Nasal cavity respiratory epithelium epithelial cell of viscerocranial mucosa (primary cell): ENCODE measurements around the gene DUS3L. TPM values are rescaled to one million over a fixed set of nuclear protein-coding genes. Genes with fewer than 3 reads are reported as not detected.

ENCODE experiments used
- total RNA-seq: library from RNA; depleted of rRNA; stranded (reverse); fragments of >200 nt; gene quantifications from 2 replicates; pipeline ENCODE4 v1.2.3, GENCODE V29; 2014

DUS3L gene
- 29.2 and 41.4 TPM in 2 replicates for total RNA-seq

GRCh38 chr19:5790559-5791520, at the start of gene DUS3L:
Gene DUS3L (minus strand): TSS chr19:5791163. CDS start chr19:5791141, 22 bp downstream.

GRCh38 chr19:5839065-5840017, 48.4 kb upstream of the DUS3L start, which contains the start of gene FUT6:
Gene FUT6 (minus strand): TSS chr19:5839702. CDS start chr19:5832567, 7,135 bp downstream.

GRCh38 chr19:5804516-5805461, 13.8 kb upstream of the DUS3L start, which contains the start of gene NRTN:
Gene NRTN (plus strand): TSS chr19:5805067. CDS start chr19:5824166, 19,099 bp downstream.

GRCh38 chr19:5784581-5785147, 6.3 kb downstream of the DUS3L start, which contains the start of gene PRR22:
Gene PRR22 (minus strand): TSS chr19:5784746. CDS start chr19:5784660, 86 bp downstream.

Other genes starting within 250 kb of the DUS3L start
- gene TINCR, start 223.2 kb downstream of the DUS3L start, total RNA-seq, result 6.9 and 14.0 TPM in 2 replicates
- gene SAFB2, start 168.4 kb downstream of the DUS3L start, total RNA-seq, result 31.8 and 41.9 TPM in 2 replicates
- 71.1 and 97.0 TPM in 2 replicates for gene SAFB, start 168.1 kb downstream of the DUS3L start, total RNA-seq
- 16.6 and 30.8 TPM in 2 replicates for gene MICOS13, start 110.6 kb downstream of the DUS3L start, total RNA-seq
- 5.1 and 10.4 TPM in 2 replicates for gene HSD11B1L, start 110.1 kb downstream of the DUS3L start, total RNA-seq
- gene RPL36, start 100.9 kb downstream of the DUS3L start, total RNA-seq, result 351 and 752 TPM in 2 replicates
- 216 and 221 TPM in 2 replicates for gene LONP1, start 71.0 kb downstream of the DUS3L start, total RNA-seq
- gene CATSPERD, start 70.5 kb downstream of the DUS3L start, total RNA-seq, result not detected in 2 replicates
- 0.34 and 0.50 TPM in 2 replicates for gene PRR22, start 6.4 kb downstream of the DUS3L start, total RNA-seq
- 0.28 and 0.68 TPM in 2 replicates for gene NRTN, start 13.9 kb upstream of the DUS3L start, total RNA-seq
- gene FUT6, start 48.5 kb upstream of the DUS3L start, total RNA-seq, result 1.0 and 8.1 TPM in 2 replicates
- gene FUT3, start 60.3 kb upstream of the DUS3L start, total RNA-seq, result 14.2 and 18.5 TPM in 2 replicates
- gene FUT5, start 79.4 kb upstream of the DUS3L start, total RNA-seq, result under 0.01 TPM in 1 of 2 replicates, not detected in the other
- gene NDUFA11, start 112.6 kb upstream of the DUS3L start, total RNA-seq, result 111 and 182 TPM in 2 replicates
- gene VMAC, start 113.7 kb upstream of the DUS3L start, total RNA-seq, result 5.1 and 5.6 TPM in 2 replicates
- 1.7 and 6.3 TPM in 2 replicates for gene CAPS, start 123.1 kb upstream of the DUS3L start, total RNA-seq
- gene RANBP3, start 187.0 kb upstream of the DUS3L start, total RNA-seq, result 32.1 and 41.9 TPM in 2 replicates